ENCODE measurements around the gene KRT80. TPM values are rescaled to one million over a fixed set of nuclear protein-coding genes. Genes with fewer than 3 reads are reported as not detected.

KRT80 gene
- polyA plus RNA-seq, 10 donors = 4.4 to 12.8 (median 7.6) TPM

DNA sequence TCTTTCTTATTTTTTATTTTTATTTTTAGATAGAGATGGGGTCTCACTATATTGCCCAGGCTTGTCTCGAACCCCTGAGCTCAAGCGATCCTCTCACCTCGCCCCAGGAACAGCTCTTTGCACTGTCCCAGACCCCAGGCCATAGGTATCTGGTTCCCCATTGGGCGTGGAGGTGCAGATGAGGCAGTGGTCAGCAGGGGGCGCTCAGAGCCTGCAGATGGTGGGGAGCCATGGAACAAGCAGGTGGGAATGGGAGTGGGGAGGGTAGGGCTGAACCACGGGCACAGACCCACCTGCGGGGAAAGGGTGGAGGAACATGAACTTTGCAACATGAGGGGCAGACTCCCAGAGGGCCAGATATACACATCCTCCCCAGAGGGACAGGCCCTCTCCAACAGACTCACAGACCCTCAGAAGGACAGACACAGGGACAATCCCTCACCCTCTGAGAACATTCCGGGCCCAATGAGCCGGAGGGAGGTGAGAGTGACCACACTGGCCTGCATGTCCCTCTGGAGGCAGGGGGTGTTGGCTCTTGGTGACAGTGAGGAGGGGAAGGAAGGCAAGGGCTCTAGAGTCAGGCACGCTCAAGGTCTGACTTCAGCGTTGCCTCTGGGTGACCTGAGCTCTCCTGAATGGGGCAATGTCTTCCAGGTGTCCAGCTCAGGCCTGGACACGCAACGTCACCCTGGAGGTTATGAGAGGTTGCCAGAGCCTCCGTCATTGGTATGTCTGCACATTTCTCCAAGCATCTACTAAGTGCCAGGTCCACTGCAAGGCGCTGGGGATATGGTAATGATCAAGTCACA lies 34.9 kb downstream of the KRT80 start:
- peak in 2 of 3 donors; percentile 74 to 77 for DNase-seq

DNA sequence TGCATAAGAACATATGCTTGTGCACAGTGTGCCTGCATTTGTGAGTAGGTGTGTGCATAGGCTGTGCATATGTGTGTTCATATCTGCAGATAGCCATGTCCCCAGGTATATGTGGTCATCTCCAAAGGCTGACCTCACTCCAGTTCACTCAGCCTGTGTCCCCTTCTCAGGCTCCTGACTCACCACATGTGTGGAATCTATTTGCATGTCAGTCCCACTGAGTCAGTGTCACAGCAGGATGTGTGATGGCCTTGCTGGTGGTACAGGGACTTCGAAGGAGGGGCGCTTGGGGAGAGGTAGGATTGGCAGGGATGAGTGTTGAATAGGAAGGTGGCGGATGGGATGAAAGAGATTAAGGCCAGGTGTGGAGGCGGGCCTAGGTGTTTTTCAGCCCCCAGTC lies 35.5 kb downstream of the KRT80 start:
- DNase-seq = no peak

DNA sequence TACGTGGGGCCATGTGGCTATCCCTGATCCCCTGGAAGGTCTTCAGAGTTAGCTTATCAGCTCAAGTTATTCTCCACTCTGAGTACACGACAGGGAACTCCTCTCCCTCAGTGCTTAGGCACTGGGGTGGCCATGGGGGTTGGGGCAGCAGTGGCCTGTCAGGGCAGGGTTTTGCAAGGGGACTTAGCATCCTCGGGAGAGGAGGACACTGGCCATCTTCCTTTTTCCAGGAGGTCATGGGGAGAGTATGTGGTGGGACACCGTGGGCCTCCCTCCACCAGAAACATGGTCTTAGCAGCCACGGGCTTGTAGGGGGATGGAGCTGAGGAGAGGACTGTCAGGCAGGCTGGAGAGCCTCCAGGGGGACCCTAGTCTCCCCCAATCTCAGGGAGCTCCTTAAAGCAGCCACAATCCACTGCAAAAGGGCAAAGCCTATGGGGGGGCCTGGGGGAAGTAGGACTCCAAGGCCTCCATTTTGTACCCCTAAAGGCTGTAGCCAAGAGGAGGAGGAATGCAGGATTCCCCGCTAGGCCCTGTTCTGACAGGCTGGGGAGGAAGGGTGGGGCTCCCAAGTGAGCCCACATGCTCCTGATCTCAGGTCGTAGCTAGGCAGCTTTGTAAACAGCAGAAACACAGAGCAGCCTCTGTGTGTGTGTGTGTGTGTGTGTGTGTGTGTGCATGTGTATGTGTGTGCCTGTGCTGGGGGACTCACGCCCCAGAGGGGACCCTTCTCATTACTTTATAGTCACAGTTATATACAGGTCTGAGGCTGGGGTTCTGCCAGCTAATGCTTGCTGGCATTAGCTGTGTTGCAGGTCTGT lies 36.6 kb downstream of the KRT80 start:
- DNase-seq = peak in 1 of 3 donors; percentile 63

DNA sequence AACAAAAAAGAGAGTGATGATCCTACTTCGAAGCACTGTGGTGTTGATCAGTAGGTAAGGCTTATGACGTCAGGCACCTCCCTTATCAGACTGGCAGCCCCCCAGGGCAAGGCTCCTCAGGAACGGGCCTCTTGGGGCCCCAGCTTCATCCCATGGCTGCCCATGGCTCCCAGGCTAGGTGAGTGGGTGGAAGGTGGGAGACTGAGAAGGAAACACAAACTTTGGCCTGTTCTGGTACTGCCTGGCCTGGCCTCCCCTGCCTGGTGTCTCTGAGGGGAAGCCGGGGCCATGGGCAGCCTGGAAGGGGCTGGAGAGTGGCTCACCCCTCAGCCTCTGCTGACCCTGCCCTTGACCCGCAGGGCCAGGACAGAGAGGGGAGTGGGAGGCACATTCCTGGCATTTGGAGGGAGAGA lies 38.9 kb downstream of the KRT80 start:
- DNase-seq = no peak

DNA sequence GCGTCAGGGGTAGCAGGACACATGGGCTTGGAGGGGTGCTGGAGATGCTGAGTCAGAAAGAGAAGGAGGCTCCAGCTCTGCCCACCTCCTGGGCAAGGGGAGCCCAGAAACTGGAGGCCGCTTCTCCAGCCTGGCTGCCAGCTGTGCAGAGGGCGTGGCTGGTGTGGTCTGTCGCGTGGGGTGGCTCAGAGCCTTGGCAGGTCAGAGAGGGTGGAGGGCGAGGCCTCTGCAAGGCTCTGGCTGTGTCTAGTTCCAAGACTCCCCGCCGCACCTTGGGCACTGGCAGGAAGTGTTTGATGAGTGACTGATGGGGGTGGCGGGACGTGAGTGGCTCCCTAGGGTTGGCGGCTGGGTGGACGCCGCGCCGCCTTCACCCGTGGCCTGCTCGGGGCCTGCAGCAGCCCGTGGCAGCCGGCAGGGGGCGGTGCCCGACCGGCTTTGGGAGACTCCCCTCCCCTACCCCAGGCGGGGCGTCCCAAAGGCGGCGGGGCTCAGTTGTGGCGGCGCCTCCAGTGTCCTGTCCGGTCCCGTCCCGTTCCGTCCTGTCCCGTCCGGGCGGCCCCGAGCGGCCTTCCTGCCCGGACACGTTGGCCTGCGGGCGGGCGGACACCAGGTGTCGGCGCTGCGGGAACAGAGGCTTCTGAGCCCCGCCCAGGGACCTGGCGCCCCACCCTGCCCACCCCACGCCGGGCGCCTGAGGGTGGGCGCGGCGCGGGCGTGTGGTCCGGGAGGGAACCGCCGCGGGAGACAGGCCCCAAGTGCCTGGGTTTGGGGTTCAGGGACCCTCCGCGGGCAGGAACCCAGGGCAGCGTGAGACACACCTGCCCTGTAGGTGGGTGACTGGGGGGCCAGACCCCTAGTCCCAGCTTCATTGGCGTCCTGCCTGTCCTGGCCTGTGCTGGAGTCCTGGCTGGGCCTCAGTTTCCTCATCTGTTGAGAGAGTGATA lies 39.7 kb downstream of the KRT80 start:
- DNase-seq = peak in 2 of 3 donors; percentile 45 to 75

DNA sequence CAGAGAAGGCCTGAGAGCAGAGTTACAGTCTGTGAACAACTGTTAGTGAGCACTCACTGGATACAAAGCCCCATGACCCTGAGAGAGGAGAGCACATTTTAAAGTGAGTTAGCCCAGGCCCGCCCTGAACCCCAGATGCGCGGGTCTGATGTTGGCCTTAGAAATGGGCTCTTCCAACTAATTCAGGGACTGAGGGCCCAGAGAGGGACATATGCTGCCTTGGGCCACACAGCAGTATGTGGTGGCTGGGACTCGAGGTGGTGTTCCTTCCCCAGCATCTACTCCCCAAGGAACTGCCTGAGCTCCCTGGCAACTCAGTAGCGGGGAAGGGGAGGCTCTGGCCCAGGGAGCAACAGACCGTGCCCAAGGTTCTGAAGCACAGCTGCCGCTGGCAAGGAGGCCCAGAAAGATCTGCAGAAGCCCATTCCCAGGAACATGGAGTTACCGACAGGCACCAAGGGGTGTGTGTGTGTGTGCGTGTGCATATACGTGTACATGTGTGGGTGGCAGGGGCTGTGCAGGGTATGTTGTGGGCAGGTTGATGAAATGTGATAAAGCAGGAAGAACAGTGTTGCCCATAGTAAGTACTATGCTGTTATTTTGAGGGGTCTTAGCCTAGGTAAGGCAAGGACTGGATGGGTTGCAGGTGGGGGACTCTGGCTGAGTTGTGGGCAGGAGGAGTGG lies 40.5 kb downstream of the KRT80 start:
- DNase-seq = no peak

DNA sequence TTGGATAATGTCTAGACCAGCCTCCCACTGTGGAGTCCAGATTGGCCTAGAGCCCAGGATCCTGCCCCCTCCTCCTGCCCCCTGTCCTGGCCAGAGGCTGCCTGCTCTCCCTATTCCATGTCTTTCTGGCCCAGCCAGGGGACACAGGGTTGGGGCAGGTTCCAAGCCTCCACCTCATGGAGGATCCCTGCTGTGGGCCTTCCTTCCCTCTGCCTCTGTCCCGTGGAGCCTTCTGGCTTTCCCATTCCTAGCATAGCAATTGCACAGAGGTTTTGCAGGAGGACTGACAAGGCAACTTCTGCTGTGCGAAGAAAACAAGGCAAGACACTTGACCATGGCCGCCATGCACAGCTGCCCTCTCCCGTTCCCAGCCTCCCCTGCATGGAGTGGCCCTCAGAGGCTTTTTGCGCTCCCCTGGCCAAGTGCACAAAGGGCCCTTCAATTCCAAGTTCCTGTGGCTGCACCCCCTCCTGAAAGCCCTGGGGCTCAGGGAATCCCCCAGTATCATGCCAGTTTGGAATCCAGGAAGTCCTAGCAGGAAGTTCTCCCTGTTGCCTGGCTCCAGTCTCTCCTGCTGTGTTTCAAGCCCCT lies 42.1 kb downstream of the KRT80 start:
- no peak for DNase-seq

DNA sequence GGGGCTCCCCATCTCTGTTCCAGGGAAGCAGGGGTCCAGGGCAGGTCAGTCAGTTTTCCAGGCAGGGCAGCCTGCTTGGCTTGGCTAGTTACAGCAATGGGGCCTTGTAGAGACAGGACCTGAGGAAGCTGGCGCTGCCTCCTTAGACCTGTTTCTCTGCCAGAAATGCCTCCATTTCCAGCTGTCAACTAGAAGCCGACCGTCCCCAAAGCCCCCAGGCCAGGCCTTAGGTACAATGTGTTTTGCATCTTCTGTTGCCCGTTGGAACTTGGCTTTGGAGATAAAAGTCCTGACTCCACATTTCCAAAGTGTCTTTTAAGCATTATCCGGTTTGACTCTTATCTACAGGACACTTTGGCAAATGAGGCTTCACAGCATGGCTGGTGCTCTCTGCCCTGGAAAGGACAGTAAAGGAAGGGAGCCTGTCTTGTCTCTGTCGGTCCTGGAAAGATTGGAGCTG lies 42.6 kb downstream of the KRT80 start:
- no peak for DNase-seq

DNA sequence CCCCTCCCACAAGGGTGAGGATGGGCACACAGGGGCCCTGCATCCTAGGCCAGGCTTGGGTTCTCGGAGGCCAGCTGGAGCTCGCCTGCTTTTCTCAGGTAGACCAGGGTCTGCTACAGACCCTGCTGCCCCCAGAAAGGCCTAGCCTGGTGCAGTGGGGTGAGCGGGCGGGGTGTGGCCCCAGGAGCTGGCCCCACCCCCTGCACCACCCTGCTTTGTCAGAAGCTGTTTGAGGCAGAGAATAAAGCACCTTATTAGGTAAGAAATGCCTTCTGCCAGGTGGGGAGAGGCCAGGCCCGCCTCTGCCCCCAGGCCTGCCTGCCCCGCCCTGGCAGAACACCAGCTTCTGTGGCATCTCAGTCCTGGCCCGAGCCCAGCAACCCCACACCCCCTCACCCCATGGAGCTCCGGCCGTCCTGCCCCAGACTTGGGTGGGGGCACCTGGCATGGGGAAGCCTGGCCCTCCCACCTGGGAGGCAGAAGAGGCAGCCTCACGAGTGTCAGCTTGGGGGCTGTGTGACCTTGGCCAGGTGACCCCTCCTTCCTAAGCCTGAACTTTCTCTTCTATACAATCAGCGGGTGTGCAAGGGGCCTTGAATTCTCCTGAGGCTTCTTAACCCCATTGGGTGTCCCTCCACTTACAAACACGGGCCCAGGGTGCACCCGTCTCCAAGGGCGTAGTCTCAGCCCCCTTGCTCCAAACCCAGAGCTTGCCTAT lies 43.2 kb downstream of the KRT80 start:
- DNase-seq = no peak

DNA sequence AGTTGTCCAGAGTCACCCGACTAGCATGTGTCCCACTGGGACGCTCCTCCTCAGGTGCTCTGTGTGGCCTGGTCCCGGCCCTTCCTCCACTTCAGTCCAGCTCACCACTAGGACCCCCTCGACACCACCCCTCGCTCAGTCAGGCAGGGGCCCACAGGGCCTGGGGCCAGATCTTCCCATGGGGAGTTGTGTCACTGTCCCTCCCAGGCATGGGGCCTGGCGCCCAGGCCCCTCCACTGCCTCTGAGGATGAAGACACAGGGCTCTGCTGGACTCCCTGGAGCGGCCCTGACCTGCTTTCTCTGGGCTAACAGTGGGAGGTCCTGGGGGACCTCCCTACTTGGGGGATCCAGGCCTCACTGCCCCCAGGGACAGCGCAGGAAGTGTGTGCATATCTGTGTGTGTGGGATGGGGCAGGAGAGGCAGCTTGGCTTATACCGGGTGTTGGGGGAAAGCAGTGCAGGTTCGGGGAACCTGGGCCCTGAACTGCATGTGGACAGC lies 43.8 kb downstream of the KRT80 start:
- no peak for DNase-seq

DNA sequence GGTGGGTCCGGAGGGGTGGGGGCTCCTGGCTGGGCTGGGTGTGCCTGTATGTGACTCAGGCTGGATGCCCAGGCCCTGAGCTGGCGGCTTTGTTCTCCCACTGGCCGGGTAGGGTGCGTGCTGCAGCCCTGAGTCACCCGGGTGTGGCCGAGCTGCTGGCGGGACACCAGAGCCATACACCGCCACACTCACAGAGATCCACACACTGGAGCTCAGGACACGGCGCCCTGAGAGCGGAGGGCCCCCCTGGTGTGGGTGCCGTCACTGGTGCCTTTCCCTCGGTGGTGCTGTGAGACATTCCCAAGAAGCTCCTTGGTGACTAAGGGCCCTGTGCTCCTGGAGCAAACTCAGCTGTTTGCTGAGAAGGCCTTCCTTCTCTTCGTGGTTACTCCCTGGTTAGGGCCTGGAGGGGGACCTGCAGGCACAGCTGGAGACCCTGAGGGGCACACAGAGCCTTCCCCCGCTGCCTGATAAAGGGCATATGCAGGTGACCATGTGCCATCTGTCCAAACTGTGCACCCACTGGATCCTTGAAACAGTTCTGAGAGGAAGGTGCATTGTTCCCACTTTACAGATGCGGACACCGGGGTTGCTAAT lies 44.3 kb downstream of the KRT80 start:
- peak; percentile 51 to 95 (median 74) for DNase-seq

DNA sequence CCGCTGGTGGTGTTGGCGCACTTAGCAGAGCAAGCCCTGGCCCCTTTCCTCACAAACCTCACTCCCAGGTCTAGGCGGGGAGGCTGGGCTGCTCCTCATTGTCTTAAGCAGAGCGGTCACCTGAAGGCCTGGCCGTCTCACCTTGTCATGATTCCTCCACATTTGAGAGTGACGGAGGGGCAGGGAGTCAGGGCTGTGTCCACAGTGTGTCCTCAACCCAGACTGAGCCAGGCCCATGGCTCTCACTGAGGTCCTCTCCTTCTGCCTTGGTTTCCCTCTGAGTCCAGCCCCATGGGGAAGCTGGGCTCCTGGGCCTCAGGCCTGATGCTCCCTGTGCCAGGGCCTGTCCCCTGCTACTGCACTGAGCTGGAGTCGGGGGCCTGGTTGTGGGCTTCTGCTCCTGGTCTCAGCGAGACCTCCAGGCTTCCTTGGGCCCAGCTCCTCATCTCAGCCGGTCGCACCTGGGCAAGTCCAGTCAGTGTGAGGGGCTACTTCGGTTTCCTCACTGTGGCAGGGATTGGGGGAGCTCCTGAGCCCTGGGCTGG lies 44.9 kb downstream of the KRT80 start:
- no peak for DNase-seq

DNA sequence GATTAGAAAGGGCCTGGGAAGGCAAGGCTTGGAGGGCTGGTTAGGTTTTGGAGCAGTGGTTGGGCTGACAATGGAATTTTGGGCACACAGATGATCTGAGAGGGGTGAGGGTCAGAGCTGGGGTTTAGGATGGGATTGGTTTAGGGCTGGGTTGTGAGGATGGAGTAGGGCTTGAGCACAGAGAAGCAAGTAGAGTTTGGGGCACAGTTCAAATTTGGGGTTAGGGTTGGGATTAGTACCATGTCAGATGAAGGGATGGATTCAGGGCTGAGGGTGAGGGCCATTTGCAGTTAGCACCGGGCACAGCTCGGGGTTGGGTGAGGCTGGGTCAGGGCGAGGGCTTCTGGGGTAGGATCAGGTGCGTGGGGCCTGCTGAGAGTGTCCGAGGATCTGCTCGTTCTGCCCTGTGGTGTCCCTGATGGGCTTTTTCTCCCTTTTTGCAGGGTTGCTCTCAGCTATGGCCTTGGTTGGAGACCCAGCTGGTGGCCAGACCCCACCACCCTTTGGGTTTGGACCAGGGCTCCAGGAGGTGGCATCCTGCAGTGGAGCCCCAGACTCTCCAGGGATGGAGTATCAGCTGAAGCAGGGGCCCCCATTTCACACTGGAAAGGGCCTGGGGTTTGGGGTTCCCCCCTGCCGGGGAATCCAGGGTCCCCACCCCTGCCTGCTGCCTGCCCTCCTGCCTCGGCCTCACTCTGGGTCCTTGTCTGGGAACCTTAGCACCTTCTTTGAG lies 45.6 kb downstream of the KRT80 start:
- DNase-seq = no peak

DNA sequence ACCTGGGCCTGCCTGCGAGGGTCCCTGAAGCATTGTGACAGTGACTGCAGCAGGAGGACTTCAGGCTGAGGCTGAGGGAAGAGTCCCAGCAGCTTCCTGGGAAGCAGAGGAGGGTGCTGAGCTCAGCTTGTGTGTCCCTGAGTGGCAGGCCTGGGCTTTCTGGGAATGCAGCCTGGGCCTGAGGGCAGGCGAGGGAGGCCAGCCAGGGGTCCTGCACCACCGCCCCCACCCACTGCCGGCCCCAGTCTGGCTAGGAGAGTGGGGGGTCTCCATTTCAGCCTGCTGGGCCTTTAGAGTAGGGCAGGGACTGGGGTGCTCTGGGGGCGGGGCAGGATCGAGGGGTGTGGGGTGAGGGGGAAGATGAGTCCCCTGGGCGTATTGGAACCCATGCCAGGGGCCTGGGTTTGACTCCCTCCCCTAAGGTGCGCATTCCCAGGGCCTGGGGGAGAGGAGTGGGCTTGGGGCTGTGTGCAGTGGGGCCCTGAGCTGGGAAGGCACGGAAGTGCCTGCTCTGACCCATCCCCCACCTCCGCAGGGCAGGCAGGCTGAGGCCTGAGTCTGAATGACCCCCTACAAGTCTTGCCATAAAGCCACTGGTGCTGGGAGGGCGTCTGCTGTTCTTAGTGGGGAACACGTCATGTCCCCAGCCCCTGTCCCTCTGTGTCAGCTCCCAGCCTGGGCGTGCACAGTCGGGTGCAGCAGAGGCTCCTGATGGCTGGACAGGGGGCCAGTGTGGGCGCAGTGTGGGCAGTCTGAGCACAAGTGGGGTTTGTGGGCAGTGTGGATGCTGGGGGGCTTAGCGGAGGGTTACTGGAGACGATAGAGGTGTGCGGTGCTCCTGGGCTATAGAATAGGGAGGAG lies 46.4 kb downstream of the KRT80 start:
- DNase-seq = no peak

DNA sequence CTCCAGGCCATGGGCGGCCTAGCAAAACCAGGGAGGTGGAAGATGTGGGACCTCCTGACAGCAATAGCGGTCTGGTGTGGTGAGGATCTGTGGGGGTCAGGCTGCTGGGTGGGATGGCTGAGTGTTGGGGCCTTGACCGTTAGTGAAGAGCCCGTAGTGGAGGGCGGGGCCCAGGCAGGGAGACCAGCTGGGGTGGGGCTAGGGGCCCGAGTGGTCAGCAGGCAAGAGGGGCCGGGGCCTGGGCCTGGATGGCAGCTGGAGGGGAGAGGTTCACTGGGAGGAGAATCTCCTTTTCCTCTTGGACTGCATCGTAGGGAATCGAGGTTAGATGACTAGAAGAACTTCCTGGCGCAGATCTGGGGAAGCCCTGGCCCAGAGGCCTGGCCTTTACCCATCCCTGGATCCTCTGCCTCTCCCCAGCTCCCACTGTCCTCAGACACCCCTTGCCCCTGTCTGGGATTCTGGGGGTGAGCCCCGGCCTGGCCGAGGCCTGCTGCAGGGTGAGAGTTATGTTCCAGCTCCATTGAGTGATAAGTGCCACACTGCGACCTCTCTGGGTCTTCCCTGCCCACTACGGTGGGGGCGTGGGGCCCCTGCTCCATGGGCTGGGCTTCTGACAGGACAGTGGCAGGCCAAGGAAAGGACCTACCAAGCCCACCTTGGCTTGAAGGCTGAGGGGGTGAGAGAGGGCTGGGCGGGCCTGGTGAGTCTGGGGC lies 47.1 kb downstream of the KRT80 start:
- DNase-seq = no peak

DNA sequence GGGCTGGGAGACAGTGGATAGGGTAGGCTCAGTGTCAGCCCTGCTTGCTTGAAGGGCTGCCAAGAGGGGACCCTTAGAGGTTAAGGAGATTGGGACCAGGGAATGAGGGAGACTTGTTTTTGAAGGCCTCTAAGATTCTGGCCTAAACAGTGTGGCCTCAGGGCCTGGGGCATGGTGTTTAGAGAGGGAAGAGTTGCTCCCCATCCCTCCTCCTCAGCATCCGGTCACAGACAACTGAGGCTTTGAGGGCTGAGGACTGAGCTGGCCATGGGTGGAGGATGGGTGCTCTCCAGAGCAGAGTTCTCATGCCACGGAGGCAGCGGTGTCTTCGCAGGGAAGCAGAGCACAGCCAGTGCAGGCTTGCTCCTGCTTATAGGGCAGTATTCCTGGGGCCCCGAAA lies 49.4 kb downstream of the KRT80 start:
- no peak for DNase-seq

DNA sequence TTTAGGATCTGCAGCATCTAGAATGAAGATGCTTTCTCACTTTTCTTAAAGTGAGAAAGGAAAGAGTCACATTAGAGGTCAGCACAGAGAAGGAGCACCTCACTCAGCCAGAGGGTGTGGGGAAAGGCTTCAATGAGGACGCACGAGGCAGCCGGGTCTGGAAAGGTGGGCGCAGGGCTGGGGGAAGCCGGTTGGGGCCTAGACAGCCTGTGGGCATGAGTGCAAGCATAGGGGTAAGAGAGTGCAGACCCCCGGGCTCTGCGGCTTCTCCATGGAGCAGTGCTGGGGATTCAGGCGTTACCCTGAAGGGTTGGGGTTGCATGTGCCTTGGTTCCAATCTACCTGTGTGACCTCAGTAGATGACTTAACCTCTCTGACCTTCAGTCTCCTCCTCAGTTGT lies 49.9 kb downstream of the KRT80 start:
- DNase-seq = no peak

Data from muscle of back (tissue), 11 donors.